Stomach (tissue), 9 donors: ENCODE measurements around the gene SORCS1. TPM values are rescaled to one million over a fixed set of nuclear protein-coding genes. Genes with fewer than 3 reads are reported as not detected.

Source experiments
- DNase-seq, 2 donors: peaks; one replicate each; pipeline versions ENCODE4 v3.0.0 to v3.0.0-alpha.2; 2013 to 2019
- H3K27ac ChIP-seq, 5 donors: fragments of 200-600 bp in 4 of 5; sonication (generic) in 4 of 5; one replicate each; pipeline ENCODE4 v1.5.1; 2013 to 2019; ENCODE audit warnings: mild to moderate bottlenecking in 1 of 5, moderate library complexity in 1 of 5
- H3K27me3 ChIP-seq, 3 donors: fragments of 200-600 bp; sonication (generic); one replicate each; pipeline ENCODE4 v1.5.1; 2017 to 2019; ENCODE audit warnings: mixed run types in 1 of 3
- H3K36me3 ChIP-seq, 4 donors: fragments of 200-600 bp; sonication (generic); 1 replicate in 3 of 4; 2 replicates in 1 of 4; pipeline ENCODE4 v1.5.1; 2016 to 2019
- H3K4me1 ChIP-seq, 4 donors: fragments of 200-600 bp; sonication (generic); one replicate each; pipeline ENCODE4 v1.5.1; 2016 to 2019
- H3K4me3 ChIP-seq, 4 donors: fragments of 200-600 bp; sonication (generic) in 3 of 4; one replicate each; pipeline ENCODE4 v1.5.1; 2016 to 2019; ENCODE audit warnings: mild to moderate bottlenecking in 1 of 4
- H3K9me3 ChIP-seq, 4 donors: fragments of 200-600 bp; sonication (generic); one replicate each; pipeline ENCODE4 v1.5.1; 2016 to 2019
- CTCF ChIP-seq, 7 experiments: fragments of 450-650 bp in 4 of 7; fragments of 200-600 bp in 3 of 7; sonication (generic) in 3 of 7; IDR thresholded peaks; one replicate each; pipeline ENCODE4 v1.5.1; 2016 to 2019; ENCODE audit warnings: antibody characterized with exemption in 7 of 7, control low read depth in 2 of 7, mild to moderate bottlenecking in 1 of 7
- EP300 ChIP-seq: sonication (generic); formaldehyde crosslinking; IDR thresholded peaks from one replicate; pipeline ENCODE4 v1.6.1; 2017; ENCODE audit warnings: antibody characterized with exemption
- POLR2A ChIP-seq, 4 donors: fragments of 450-650 bp; IDR thresholded peaks; one replicate each; pipeline ENCODE4 v1.6.1; 2016; ENCODE audit warnings: antibody characterized with exemption in 4 of 4, control low read depth in 2 of 4, mild to moderate bottlenecking in 1 of 4, moderate library complexity in 1 of 4
- POLR2AphosphoS5 ChIP-seq, 3 donors: sonication (generic); formaldehyde crosslinking; IDR thresholded peaks; one replicate each; pipeline ENCODE4 v1.6.1; 2016; ENCODE audit warnings: antibody characterized with exemption in 3 of 3
- WGBS, 5 donors: extraction: QIAGEN DNeasy Blood & Tissue Kit in 3 of 5; methylation state at CpG; one replicate each; pipeline versions ENCODE4 v1.1.5 to v1.1.7; 2013 to 2018; 5-methylcytosine and 5-hydroxymethylcytosine counted together
- intact Hi-C: fragments of 100-400 bp; cut with DNase I; formaldehyde crosslinking; loops from one replicate; pipeline ENCODE4 v1.15.1; 2023; ENCODE audit warnings: low total_unique reads
- polyA plus RNA-seq, 3 donors: library from polyadenylated mRNA; stranded (reverse); fragments of 200-250 nt; gene quantifications; one replicate each; pipeline ENCODE4 v1.2.3, GENCODE V29; 2013
- total RNA-seq, 5 donors: library from RNA; depleted of rRNA; stranded (reverse); fragments of >200 nt; gene quantifications; one replicate each; pipeline versions ENCODE4 v1.1.0 to v1.2.3, GENCODE V29; 2014 to 2016
- donor health status: healthy with polysubstance abuse.
- donor health status: Bipolar disorder and iron deficiency.
- donor health status: healthy.

The SORCS1 gene
- total and polyA plus RNA-seq, 8 donors = 0.25 to 10.1 (median 0.69) TPM

- H3K36me3 ChIP-seq = no peaks in the 10 kb centered on the region
- H3K9me3 ChIP-seq = peaks cover 0 to 8% (median 4%) of the 10 kb centered on the region in 4 donors
- TF ChIP-seq POLR2AphosphoS5 (IDR thresholded peaks at IDR 0.05) (no peak), POLR2A (IDR thresholded peaks at IDR 0.05) (no peak), EP300 (no peak), CTCF (IDR thresholded peaks at IDR 0.05) (no peak)
- H3K27ac ChIP-seq = no peak overlapping the region
- no peak for DNase-seq
- H3K4me3 ChIP-seq = no peak overlapping the region
- intact Hi-C loops = no loop called here
- H3K4me1 ChIP-seq = no peaks in the 10 kb centered on the region
- no peaks in the 10 kb centered on the region for H3K27me3 ChIP-seq
Observed at GRCh38 chr10:107118866-107119265, 45.6 kb downstream of the SORCS1 start.

- TF ChIP-seq POLR2A (IDR thresholded peaks at IDR 0.05) (no peak), EP300 (no peak), POLR2AphosphoS5 (IDR thresholded peaks at IDR 0.05) (no peak), CTCF (IDR thresholded peaks at IDR 0.05) (no peak)
- H3K27me3 ChIP-seq = no peaks in the 10 kb centered on the region
- H3K9me3 ChIP-seq = peaks cover 0 to 15% (median 10%) of the 10 kb centered on the region in 4 donors
- no peaks in the 10 kb centered on the region for H3K36me3 ChIP-seq
- H3K4me3 ChIP-seq = no peak overlapping the region
- intact Hi-C loops = no loop called here
- WGBS, 5 donors = 55 to 77% (median 67%) methylated on average over 4 of the region's 4 CpGs
- H3K27ac ChIP-seq = no peak overlapping the region
- peaks cover 0 to 15% (median 0%) of the 10 kb centered on the region in 4 donors for H3K4me1 ChIP-seq
- DNase-seq = peak in 1 of 2 donors; percentile 7
Observed at GRCh38 chr10:107104026-107104652, 60.4 kb downstream of the SORCS1 start.

GRCh38 chr10:107103174-107104025, 61.1 kb downstream of the SORCS1 start:
- H3K36me3 ChIP-seq = no peaks in the 10 kb centered on the region
- peaks cover 0 to 15% (median 0%) of the 10 kb centered on the region in 4 donors for H3K4me1 ChIP-seq
- no peak overlapping the region for H3K27ac ChIP-seq
- no peak overlapping the region for H3K4me3 ChIP-seq
- TF ChIP-seq POLR2AphosphoS5 (IDR thresholded peaks at IDR 0.05) = no peak
- TF ChIP-seq POLR2A (IDR thresholded peaks at IDR 0.05) = no peak
- TF ChIP-seq CTCF (IDR thresholded peaks at IDR 0.05) = no peak
- TF ChIP-seq EP300 = no peak
- DNase-seq = peak in 1 of 2 donors; percentile 68
- H3K27me3 ChIP-seq = no peaks in the 10 kb centered on the region
- peaks cover 0 to 8% (median 4%) of the 10 kb centered on the region in 4 donors for H3K9me3 ChIP-seq
- WGBS, 5 donors = 37 to 43% (median 38%) methylated on average over 8 of the region's 8 CpGs
- intact Hi-C loops = no loop called here

GRCh38 chr10:107098326-107098725, 66.2 kb downstream of the SORCS1 start:
- H3K4me3 ChIP-seq = no peak overlapping the region
- intact Hi-C loops = no loop called here
- H3K27ac ChIP-seq = no peak overlapping the region
- peaks cover 0 to 6% (median 0%) of the 10 kb centered on the region in 4 donors for H3K4me1 ChIP-seq
- DNase-seq = no peak
- H3K36me3 ChIP-seq = no peaks in the 10 kb centered on the region
- no peak for TF ChIP-seq POLR2AphosphoS5 (IDR thresholded peaks at IDR 0.05)
- no peak for TF ChIP-seq CTCF (IDR thresholded peaks at IDR 0.05)
- TF ChIP-seq EP300 = no peak
- no peak for TF ChIP-seq POLR2A (IDR thresholded peaks at IDR 0.05)
- WGBS, 5 donors = 55 to 69% (median 61%) methylated on average over 2 of the region's 2 CpGs
- H3K27me3 ChIP-seq = no peaks in the 10 kb centered on the region
- H3K9me3 ChIP-seq = no peaks in the 10 kb centered on the region
